Thymus (tissue), 11 donors: ENCODE data around the gene SMPD2. TPM values are rescaled to one million over a fixed set of nuclear protein-coding genes. Genes with fewer than 3 reads are reported as not detected.

ENCODE experiments used
- DNase-seq, 9 donors: peaks; one replicate each; pipeline ENCODE4 v3.0.0-alpha.2; 2013; ENCODE audit warnings: low spot score in 9 of 9, low read depth in 6 of 9, missing footprints in 1 of 9
- H3K27ac ChIP-seq, 2 donors: one replicate each; pipeline ENCODE4 v1.5.1; 2013; ENCODE audit warnings: control low read depth in 1 of 2, low read depth in 1 of 2, low read length in 1 of 2, mild to moderate bottlenecking in 1 of 2, moderate library complexity in 1 of 2
- H3K27me3 ChIP-seq, 2 donors: one replicate each; pipeline ENCODE4 v1.5.1; 2013; ENCODE audit warnings: low read length in 1 of 2; ENCODE audit not compliant: control insufficient read depth in 2 of 2, insufficient read depth in 1 of 2
- H3K36me3 ChIP-seq, 2 donors: one replicate each; pipeline ENCODE4 v1.5.1; 2013; ENCODE audit warnings: low read length in 1 of 2, mild to moderate bottlenecking in 1 of 2, moderate library complexity in 1 of 2; ENCODE audit not compliant: control insufficient read depth in 2 of 2, insufficient read depth in 2 of 2
- H3K4me1 ChIP-seq, 2 donors: one replicate each; pipeline ENCODE4 v1.5.1; 2013; ENCODE audit warnings: low read length in 2 of 2; ENCODE audit not compliant: control insufficient read depth in 2 of 2, insufficient read depth in 2 of 2
- H3K4me3 ChIP-seq, 2 donors: one replicate each; pipeline ENCODE4 v1.5.1; 2013; ENCODE audit warnings: low read length in 2 of 2, control low read depth in 1 of 2, mild to moderate bottlenecking in 1 of 2
- H3K9me3 ChIP-seq, 2 donors: one replicate each; pipeline ENCODE4 v1.5.1; 2013; ENCODE audit warnings: low read length in 1 of 2, mild to moderate bottlenecking in 1 of 2; ENCODE audit not compliant: control insufficient read depth in 2 of 2, insufficient read depth in 1 of 2
- WGBS: extraction: QIAGEN DNeasy Blood & Tissue Kit; methylation state at CpG from one replicate; pipeline ENCODE4 v1.1.7; 2013; 5-methylcytosine and 5-hydroxymethylcytosine counted together
- polyA plus RNA-seq: library from polyadenylated mRNA; stranded (reverse); fragments of 200-250 nt; gene quantifications from one replicate; pipeline ENCODE4 v1.2.3, GENCODE V29; 2013
- total RNA-seq: library from RNA; stranded (reverse); fragments of 120-200 nt; gene quantifications from one replicate; pipeline ENCODE4 v1.2.4, GENCODE V29; 2013
- donor health status: healthy.

Gene SMPD2
- total and polyA plus RNA-seq, 2 donors, result 14.6 to 18.8 TPM

DNA sequence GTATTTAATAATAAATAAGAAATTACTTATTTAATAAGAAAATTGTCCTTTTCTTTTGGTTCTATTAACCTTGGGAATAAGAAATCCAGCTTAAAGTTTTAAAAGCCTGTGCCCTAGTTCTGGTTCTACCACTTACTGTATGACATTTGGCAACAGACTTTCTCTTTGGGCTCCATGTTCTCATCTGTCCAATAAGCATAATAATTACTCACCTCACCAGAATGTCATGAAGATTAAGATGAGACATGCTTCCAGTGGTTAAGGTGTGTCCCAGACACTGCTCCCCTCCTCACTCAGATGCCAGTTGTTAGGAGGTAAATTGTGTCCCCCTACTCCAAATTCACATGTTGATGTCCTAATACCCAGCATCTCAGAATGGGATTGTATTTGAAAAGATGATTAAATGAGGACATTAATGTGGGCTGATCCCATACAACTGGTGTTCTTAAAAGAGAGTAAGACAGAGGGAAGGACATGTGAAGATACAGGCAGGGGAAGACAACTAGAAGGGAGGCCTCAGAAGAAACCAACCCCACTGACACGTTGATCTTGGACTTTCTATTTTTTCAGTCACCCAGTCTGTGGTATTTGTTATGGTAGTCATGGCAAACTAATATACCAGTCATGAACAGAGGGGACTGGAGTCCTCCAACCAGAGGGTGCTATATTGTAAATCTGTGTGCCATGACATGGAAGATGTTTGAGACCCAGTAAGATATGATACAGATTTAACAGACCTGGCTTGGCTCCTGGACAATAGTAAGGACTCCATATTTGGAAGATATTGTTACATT lies 21.4 kb downstream of the SMPD2 start:
- H3K36me3 ChIP-seq, result peaks cover 8 to 41% of the 10 kb centered on the region in 2 donors
- no peak overlapping the region for H3K27ac ChIP-seq

DNA sequence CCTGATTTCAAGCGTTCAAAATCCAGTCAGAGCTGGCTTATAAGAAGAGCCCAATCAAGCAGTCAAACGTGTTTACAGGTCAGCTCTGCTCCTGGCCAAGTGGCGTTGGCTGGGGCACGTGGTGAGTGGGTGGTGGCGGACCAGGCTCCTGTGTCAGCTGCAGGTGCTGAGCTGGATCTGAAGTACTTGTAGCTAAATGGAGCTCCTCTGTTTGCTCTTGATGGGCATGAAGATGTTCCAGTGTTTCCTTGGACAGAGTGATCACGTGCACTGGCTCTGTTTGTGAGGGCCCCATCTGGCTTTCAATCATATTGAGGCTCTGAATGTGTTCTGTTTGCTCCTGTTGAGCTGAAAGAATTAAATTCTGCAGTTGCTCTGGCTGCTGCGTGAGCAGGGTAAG lies 25.2 kb downstream of the SMPD2 start:
- 97% methylated on average over 7 of the region's 7 CpGs for WGBS
- Histone ChIP-seq H3K4me1 (peaks cover 3 to 8% of the 10 kb centered on the region in 2 donors), H3K27ac (no peak overlapping the region), H3K27me3 (no peaks in the 10 kb centered on the region), H3K4me3 (no peak overlapping the region), H3K9me3 (no peaks in the 10 kb centered on the region), H3K36me3 (peaks cover 21 to 66% of the 10 kb centered on the region in 2 donors)
- no peak for DNase-seq

More for the DNA sequence above, 21.4 kb downstream of the SMPD2 start:
- Histone ChIP-seq H3K27me3 (no peaks in the 10 kb centered on the region), H3K9me3 (no peaks in the 10 kb centered on the region), H3K4me1 (peaks cover 4 to 14% of the 10 kb centered on the region in 2 donors), H3K4me3 (no peak overlapping the region)
- 98% methylated on average over 1 of the region's 1 CpG for WGBS
- DNase-seq, result no peak

DNA sequence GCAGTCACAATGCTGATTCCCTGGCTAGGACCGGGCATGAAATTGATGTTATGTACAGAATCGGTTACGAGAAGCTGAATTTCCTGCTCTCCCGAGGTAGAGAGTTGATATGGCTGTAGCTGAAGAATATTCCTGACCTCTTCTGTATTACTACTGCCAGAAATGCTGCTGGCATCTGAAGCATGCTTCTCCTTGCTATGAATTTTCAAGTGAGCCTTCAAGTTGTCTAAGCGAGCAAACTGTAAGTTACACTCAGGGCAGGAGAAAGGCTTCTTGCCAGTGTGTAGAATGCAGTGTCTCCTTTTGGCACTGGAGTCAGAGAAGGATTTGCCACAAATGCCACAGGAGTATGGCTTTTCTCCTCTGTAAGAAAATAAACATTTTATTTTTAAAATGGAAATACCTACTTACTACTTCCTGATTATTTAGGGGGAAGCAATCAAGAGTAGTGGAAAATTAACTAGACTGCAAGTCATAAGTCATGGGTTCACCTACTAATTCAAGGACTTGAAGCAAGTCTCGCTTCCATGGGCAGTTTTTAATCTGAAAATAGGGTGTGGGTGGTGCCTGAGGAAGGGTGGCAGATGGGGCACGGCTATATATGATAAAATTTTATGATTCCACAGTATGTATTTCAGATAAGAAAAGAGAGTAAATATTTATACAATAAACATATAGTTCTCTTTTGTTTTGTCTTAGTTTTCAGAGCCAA lies 25.8 kb downstream of the SMPD2 start:
- Histone ChIP-seq H3K4me3 (no peak overlapping the region), H3K27ac (no peak overlapping the region), H3K9me3 (no peaks in the 10 kb centered on the region), H3K4me1 (peaks cover 3 to 8% of the 10 kb centered on the region in 2 donors), H3K36me3 (peaks cover 26 to 69% of the 10 kb centered on the region in 2 donors), H3K27me3 (no peaks in the 10 kb centered on the region)
- DNase-seq, result no peak
- WGBS, result 98% methylated on average over 7 of the region's 7 CpGs

GRCh38 chr6:109467696-109468095 lies 27.2 kb downstream of the SMPD2 start:
- Histone ChIP-seq H3K9me3 (no peaks in the 10 kb centered on the region), H3K4me3 (no peak overlapping the region), H3K27ac (no peak overlapping the region), H3K4me1 (peaks cover 3 to 8% of the 10 kb centered on the region in 2 donors), H3K36me3 (peaks cover 38 to 72% of the 10 kb centered on the region in 2 donors), H3K27me3 (no peaks in the 10 kb centered on the region)
- WGBS, result 98% methylated on average over 6 of the region's 6 CpGs
- DNase-seq, result no peak

GRCh38 chr6:109469591-109470189 lies 29.2 kb downstream of the SMPD2 start:
- no peak for DNase-seq
- Histone ChIP-seq H3K27ac (no peak overlapping the region), H3K36me3 (peaks cover 50 to 81% of the 10 kb centered on the region in 2 donors), H3K9me3 (no peaks in the 10 kb centered on the region), H3K4me1 (peaks cover 3 to 8% of the 10 kb centered on the region in 2 donors), H3K4me3 (no peak overlapping the region), H3K27me3 (no peaks in the 10 kb centered on the region)
- WGBS, result 98% methylated on average over 5 of the region's 5 CpGs

DNA sequence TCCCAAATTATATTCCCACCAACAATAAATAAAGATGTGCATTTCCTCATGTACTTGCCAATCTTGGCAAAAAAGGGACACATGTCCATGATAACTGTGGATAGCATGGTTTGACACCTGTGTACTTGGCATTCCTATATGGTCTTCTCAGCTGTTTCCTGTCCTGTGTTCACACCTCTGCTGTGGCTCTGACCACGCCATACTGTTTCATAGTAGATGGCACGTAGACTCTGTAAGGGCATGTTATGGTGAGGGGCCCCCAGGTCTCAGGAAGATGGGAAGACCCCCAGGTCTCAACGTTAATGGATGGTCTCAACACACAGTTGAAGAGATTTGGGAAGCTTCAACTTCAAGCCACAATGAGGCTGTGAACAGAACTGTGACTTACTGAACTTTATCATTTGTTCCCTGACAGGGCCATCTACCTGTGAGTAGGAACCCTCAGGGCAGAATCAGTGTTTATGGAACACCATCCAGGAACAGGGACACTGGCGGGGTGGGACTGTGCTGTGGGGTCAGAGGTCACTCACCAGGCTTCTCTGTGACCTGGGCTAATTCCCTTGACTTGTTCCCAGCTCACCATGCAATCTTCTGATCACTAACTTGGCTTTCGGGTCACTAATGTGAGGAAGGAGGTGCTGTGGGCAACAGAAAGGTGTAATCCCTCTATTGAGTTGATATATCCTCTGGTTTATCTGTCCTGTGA lies 30.7 kb downstream of the SMPD2 start:
- WGBS, result 98% methylated on average over 5 of the region's 5 CpGs
- peaks cover 3 to 8% of the 10 kb centered on the region in 2 donors for H3K4me1 ChIP-seq
- no peak for DNase-seq

GRCh38 chr6:109472132-109472995 lies 31.8 kb downstream of the SMPD2 start:
- H3K36me3 ChIP-seq, result peaks cover 54 to 80% of the 10 kb centered on the region in 2 donors
- peaks cover 6 to 9% of the 10 kb centered on the region in 2 donors for H3K4me1 ChIP-seq
- no peak for DNase-seq
- 97% methylated on average over 9 of the region's 9 CpGs for WGBS
- H3K27ac ChIP-seq, result no peak overlapping the region
- H3K9me3 ChIP-seq, result no peaks in the 10 kb centered on the region
- H3K4me3 ChIP-seq, result no peak overlapping the region
- H3K27me3 ChIP-seq, result no peaks in the 10 kb centered on the region

More for the DNA sequence above, 30.7 kb downstream of the SMPD2 start:
- Histone ChIP-seq H3K9me3 (no peaks in the 10 kb centered on the region), H3K27me3 (no peaks in the 10 kb centered on the region), H3K27ac (no peak overlapping the region), H3K4me3 (no peak overlapping the region), H3K36me3 (peaks cover 53 to 84% of the 10 kb centered on the region in 2 donors)

DNA sequence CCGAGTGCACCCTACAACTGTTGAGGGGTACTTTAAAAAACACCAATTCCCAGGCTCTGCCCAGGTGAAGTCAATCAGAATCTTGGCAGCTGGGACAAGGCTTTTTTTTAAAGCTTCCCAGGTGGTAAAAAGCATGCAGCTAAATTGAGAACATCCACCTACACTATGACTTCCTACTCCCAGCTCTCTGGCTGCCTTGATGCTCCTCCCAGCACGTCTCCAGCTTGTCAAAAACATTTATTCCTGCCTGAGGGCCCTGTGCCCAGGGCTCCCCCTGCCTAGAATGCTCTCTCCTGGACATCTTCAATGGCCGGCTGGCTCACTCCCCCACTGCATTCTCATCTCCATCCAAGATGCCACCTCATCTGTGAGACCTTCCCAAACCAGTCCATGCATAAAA lies 32.6 kb downstream of the SMPD2 start:
- no peak overlapping the region for H3K27ac ChIP-seq

More for the DNA sequence above, 32.6 kb downstream of the SMPD2 start:
- H3K4me3 ChIP-seq, result no peak overlapping the region
- peaks cover 61 to 80% of the 10 kb centered on the region in 2 donors for H3K36me3 ChIP-seq
- WGBS, result 98% methylated on average over 3 of the region's 3 CpGs
- no peaks in the 10 kb centered on the region for H3K27me3 ChIP-seq
- peaks cover 11 to 17% of the 10 kb centered on the region in 2 donors for H3K4me1 ChIP-seq
- H3K9me3 ChIP-seq, result peaks cover 0 to 2% of the 10 kb centered on the region in 2 donors
- DNase-seq, result no peak
